Right kidney (tissue), 1 donor: ENCODE results near the gene EPHA2.
A peak's percentile ranks its signal among the peaks of the same experiment; 100 is the strongest.

Experiments used
- DNase-seq: peaks from one replicate; pipeline ENCODE4 v3.0.0-alpha.2; 2016

Gene EPHA2

GRCh38 chr1:16184557-16185303 is 28.9 kb upstream of the EPHA2 start:
- no peak for DNase-seq

GRCh38 chr1:16183765-16184556 is 28.1 kb upstream of the EPHA2 start:
- DNase-seq: no peak

GRCh38 chr1:16183179-16183578 is 27.3 kb upstream of the EPHA2 start:
- DNase-seq: no peak

- peak; percentile 78 for DNase-seq
These were observed 26.2 kb upstream of the EPHA2 start for GRCh38 chr1:16181887-16182719.

GRCh38 chr1:16180291-16180824 is 24.5 kb upstream of the EPHA2 start:
- no peak for DNase-seq

GRCh38 chr1:16178596-16179497 is 23.0 kb upstream of the EPHA2 start:
- DNase-seq: no peak

- no peak for DNase-seq
These were observed 21.4 kb upstream of the EPHA2 start for GRCh38 chr1:16177306-16177705.

GRCh38 chr1:16176653-16177052 is 20.8 kb upstream of the EPHA2 start:
- no peak for DNase-seq

- peak; percentile 86 for DNase-seq
These were observed 20.0 kb upstream of the EPHA2 start for GRCh38 chr1:16175610-16176553.

- DNase-seq: no peak
These were observed 19.2 kb upstream of the EPHA2 start for GRCh38 chr1:16174886-16175598.

GRCh38 chr1:16174261-16174868 is 18.5 kb upstream of the EPHA2 start:
- no peak for DNase-seq

GRCh38 chr1:16173447-16174260 is 17.8 kb upstream of the EPHA2 start:
- DNase-seq: no peak

- no peak for DNase-seq
These were observed 17.1 kb upstream of the EPHA2 start for GRCh38 chr1:16172964-16173446.

- no peak for DNase-seq
These were observed 16.5 kb upstream of the EPHA2 start for GRCh38 chr1:16172218-16172830.

GRCh38 chr1:16171314-16172151 is 15.7 kb upstream of the EPHA2 start:
- no peak for DNase-seq

GRCh38 chr1:16170283-16170673 is 14.4 kb upstream of the EPHA2 start:
- no peak for DNase-seq
